Activated T-cell treated with anti-CD3 and anti-CD28 coated beads, Interleukin-2, amount 50 U/mL, for 48 hours (primary cell): Measurements from ENCODE around the gene SLC6A16.

Experiments used
- DNase-seq, 2 experiments: peaks; one replicate each; pipeline ENCODE4 v3.0.0-alpha.2; 2020

Gene SLC6A16

GRCh38 chr19:49264258-49264657, 60.7 kb downstream of the SLC6A16 start:
- DNase-seq = no peak

- DNase-seq = no peak
Measured at GRCh38 chr19:49261602-49262001, 63.4 kb downstream of the SLC6A16 start.

GRCh38 chr19:49256691-49257090, 68.3 kb downstream of the SLC6A16 start:
- DNase-seq = no peak

- DNase-seq = no peak
Measured at GRCh38 chr19:49255674-49256073, 69.3 kb downstream of the SLC6A16 start.

GRCh38 chr19:49249933-49250332, 75.1 kb downstream of the SLC6A16 start:
- DNase-seq = no peak

GRCh38 chr19:49247676-49248075, 77.3 kb downstream of the SLC6A16 start:
- DNase-seq = no peak

- DNase-seq = no peak
Measured at GRCh38 chr19:49244256-49244655, 80.7 kb downstream of the SLC6A16 start.

- DNase-seq = no peak
Measured at GRCh38 chr19:49243726-49244125, 81.3 kb downstream of the SLC6A16 start.

- DNase-seq = no peak
Measured at GRCh38 chr19:49243129-49243528, 81.9 kb downstream of the SLC6A16 start.

GRCh38 chr19:49241769-49242168, 83.2 kb downstream of the SLC6A16 start:
- DNase-seq = no peak
